WERI-Rb-1 (cell line): ENCODE results near the gene FNIP1.

ENCODE experiments used
- DNase-seq: peaks from one replicate; pipeline ENCODE4 v3.0.0-alpha.2; 2020
- H3K27ac ChIP-seq: fragments of 250-450 bp; sonication (Bioruptor Pico); 2 replicates; pipeline ENCODE4 v1.5.1; 2020; ENCODE audit warnings: mild to moderate bottlenecking, moderate library complexity
- H3K27me3 ChIP-seq: fragments of 250-450 bp; sonication (Bioruptor Pico); 2 replicates; pipeline ENCODE4 v1.5.1; 2021; ENCODE audit warnings: mild to moderate bottlenecking, low read depth, moderate library complexity; ENCODE audit not compliant: insufficient read depth, severe bottlenecking
- H3K36me3 ChIP-seq: fragments of 250-450 bp; sonication (Bioruptor Pico); 2 replicates; pipeline ENCODE4 v1.5.1; 2020; ENCODE audit warnings: mild to moderate bottlenecking, moderate library complexity
- H3K4me3 ChIP-seq: 2 replicates; pipeline ENCODE4 v1.5.1; 2011; ENCODE audit warnings: low read depth, mild to moderate bottlenecking, control low read depth, low read length
- H3K9me3 ChIP-seq: fragments of 250-450 bp; sonication (Bioruptor Pico); 2 replicates; pipeline ENCODE4 v1.5.1; 2021; ENCODE audit warnings: mild to moderate bottlenecking, moderate library complexity; ENCODE audit not compliant: severe bottlenecking
- TF ChIP-seq, protein P1 (sequence below): IDR thresholded peaks from 2 replicates; pipeline ENCODE4 v1.5.1; 2011; ENCODE audit warnings: low read depth, mild to moderate bottlenecking, control low read depth, inconsistent platforms, low read length

FNIP1 gene

DNA sequence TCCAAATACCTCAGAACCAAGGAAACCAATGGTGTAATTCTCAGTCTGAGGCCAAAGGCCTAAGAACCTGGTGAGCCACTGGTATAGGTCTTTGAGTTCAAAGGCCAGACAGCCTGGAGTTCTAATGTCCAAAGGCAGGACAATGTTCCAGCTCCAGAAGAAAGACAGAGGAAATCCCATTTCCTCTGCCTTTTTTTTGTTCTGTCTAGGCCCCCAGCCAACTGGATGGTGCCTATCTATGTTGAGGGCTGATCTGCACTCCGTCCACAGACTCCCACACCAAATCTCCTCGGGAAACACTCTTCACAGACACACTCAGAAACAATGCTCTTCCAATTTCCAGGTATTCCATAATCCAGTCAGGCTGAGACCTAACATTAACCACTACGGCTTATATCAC lies 30.1 kb downstream of the FNIP1 start:
- Histone ChIP-seq H3K36me3 (0 out of 2 replicates have a peak, but pooled peaks cover 2% of the 10 kb centered on the region), H3K4me3 (no peak overlapping the region), H3K9me3 (no peaks in the 10 kb centered on the region), H3K27me3 (no peaks in the 10 kb centered on the region), H3K27ac (no peak overlapping the region)
- TF ChIP-seq, protein P1, sequence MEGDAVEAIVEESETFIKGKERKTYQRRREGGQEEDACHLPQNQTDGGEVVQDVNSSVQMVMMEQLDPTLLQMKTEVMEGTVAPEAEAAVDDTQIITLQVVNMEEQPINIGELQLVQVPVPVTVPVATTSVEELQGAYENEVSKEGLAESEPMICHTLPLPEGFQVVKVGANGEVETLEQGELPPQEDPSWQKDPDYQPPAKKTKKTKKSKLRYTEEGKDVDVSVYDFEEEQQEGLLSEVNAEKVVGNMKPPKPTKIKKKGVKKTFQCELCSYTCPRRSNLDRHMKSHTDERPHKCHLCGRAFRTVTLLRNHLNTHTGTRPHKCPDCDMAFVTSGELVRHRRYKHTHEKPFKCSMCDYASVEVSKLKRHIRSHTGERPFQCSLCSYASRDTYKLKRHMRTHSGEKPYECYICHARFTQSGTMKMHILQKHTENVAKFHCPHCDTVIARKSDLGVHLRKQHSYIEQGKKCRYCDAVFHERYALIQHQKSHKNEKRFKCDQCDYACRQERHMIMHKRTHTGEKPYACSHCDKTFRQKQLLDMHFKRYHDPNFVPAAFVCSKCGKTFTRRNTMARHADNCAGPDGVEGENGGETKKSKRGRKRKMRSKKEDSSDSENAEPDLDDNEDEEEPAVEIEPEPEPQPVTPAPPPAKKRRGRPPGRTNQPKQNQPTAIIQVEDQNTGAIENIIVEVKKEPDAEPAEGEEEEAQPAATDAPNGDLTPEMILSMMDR = no peak
- DNase-seq = no peak

DNA sequence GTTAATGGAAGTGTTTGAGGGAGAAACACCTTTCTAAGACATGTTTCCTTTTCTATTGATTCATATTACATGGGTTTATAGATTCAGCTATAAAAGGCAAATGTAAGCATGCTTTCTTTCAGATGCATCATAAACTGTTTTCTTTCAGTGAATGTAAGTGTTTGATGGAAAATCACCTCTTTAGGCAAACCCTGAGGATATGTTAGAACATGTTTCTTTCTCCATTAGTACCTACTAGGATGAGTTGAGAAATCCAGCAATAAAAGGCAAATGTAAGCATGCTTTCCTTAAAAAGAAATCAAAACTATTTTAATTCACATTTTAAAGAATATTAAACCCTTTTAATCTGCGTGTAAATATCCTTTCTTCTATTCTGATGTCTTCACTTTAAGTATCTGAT lies 31.6 kb downstream of the FNIP1 start:
- Histone ChIP-seq H3K9me3 (no peaks in the 10 kb centered on the region), H3K36me3 (0 out of 2 replicates have a peak, but pooled peaks cover 2% of the 10 kb centered on the region), H3K27ac (no peak overlapping the region), H3K4me3 (no peak overlapping the region), H3K27me3 (no peaks in the 10 kb centered on the region)
- no peak for DNase-seq
- TF ChIP-seq, protein P1 = no peak

DNA sequence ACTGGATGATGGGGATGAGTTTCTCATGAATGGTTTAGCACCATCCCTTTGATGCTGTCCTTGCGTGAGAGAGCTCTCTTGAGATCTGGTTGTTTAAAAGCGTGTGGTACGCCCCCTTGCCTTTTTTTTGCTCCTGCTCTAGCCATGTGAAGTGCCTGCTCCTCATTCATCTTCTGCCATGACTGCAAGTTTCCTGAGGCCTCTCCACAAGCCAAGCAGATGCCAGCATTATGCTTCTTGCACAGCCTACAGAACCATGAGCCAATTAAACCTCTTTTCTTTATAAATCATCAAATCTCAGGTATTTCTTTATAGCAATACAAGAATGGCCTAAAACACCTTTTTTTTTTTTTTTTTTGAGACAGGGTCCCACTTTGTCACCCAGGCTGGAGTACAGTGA lies 32.8 kb downstream of the FNIP1 start:
- Histone ChIP-seq H3K27ac (no peak overlapping the region), H3K36me3 (0 out of 2 replicates have a peak, but pooled peaks cover 2% of the 10 kb centered on the region), H3K4me3 (no peak overlapping the region), H3K9me3 (no peaks in the 10 kb centered on the region), H3K27me3 (no peaks in the 10 kb centered on the region)
- DNase-seq = no peak
- TF ChIP-seq, protein P1 = no peak

DNA sequence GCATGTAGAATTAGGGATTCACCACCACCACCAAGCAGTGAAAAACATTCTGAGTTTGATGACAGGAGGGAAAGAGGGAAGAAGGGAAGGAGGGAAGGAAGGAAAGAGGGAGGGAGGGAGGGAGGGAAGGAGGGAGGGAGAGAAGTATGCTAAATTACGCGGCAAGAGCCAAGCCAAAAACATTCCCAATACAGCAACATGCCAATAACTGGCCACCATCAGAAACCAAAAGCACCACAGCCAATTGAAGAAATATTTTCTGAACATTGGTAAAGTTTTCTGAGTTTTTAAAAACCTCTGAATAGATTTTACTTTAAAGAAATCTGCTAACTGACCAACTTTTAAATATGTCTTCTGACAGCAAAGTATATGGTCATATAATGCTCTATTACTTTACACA lies 36.0 kb downstream of the FNIP1 start:
- Histone ChIP-seq H3K27ac (no peak overlapping the region), H3K27me3 (no peaks in the 10 kb centered on the region), H3K36me3 (0 out of 2 replicates have a peak, but pooled peaks cover 2% of the 10 kb centered on the region), H3K4me3 (no peak overlapping the region), H3K9me3 (no peaks in the 10 kb centered on the region)
- TF ChIP-seq, protein P1 = no peak
- no peak for DNase-seq

DNA sequence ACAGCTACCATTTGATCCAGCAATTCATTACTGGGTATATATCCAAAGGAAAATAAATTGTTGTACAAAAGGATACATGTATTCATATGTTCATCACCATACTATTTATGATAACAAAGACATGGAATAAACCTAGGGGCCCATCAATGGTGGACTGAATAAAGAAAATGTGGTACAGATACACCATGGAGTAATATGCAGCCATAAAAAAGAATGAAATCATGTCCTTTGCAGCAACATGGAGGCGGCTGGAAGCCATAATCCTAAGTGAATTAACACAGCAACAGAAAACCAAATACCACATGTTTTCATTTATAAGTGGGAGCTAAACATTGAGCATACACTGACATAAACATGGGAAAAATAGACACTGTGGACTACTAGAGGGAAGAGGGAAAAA lies 37.1 kb downstream of the FNIP1 start:
- no peaks in the 10 kb centered on the region for H3K27me3 ChIP-seq
- no peaks in the 10 kb centered on the region for H3K9me3 ChIP-seq
- DNase-seq = no peak
- no peak overlapping the region for H3K4me3 ChIP-seq
- H3K36me3 ChIP-seq = 0 out of 2 replicates have a peak, but pooled peaks cover 2% of the 10 kb centered on the region
- TF ChIP-seq, protein P1 = no peak
- H3K27ac ChIP-seq = no peak overlapping the region

DNA sequence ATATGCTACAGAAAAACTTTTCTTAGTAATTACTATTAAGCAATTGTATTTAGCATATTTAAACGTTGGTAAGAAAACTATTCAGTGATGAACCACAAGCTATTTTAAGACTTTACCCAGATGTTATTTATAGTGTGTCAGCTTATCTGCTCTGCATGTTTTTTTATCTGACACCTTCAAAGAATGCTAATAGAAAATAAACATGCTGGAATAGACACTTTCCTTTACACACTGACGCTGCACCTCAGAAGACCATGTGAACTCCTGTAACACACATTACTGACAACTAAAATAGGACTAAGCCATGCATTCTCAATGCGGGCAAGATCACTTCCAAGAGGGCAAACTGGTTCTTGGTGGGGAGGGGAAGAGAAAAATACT lies 38.3 kb downstream of the FNIP1 start:
- H3K36me3 ChIP-seq = no peaks in the 10 kb centered on the region
- DNase-seq = no peak
- TF ChIP-seq, protein P1 = no peak
- no peak overlapping the region for H3K4me3 ChIP-seq
- no peak overlapping the region for H3K27ac ChIP-seq
- H3K27me3 ChIP-seq = no peaks in the 10 kb centered on the region
- no peaks in the 10 kb centered on the region for H3K9me3 ChIP-seq
